ENCODE measurements around the gene SAP30BP. TPM values are rescaled to one million over a fixed set of nuclear protein-coding genes. Genes with fewer than 3 reads are reported as not detected.

SAP30BP gene
- total and polyA plus RNA-seq, 2 experiments from 2014 or later, result 44.9 to 97.9 TPM

GRCh38 chr17:75751676-75752404 is 84.7 kb downstream of the SAP30BP start:
- H3K27ac Mint-ChIP-seq, result no peak overlapping the region
- no peak for DNase-seq (ENCODE audit: low spot score)

More at GRCh38 chr17:75751676-75752404, 84.7 kb downstream of the SAP30BP start:
- Histone ChIP-seq H3K9me2 (ENCODE audit: insufficient read depth) (no peaks in the 10 kb centered on the region), H3K36me3 (ENCODE audit: insufficient read depth) (no peaks in the 10 kb centered on the region), H3K27me3 (ENCODE audit: insufficient read depth) (no peaks in the 10 kb centered on the region), H4K20me1 (replicated peaks; ENCODE audit: insufficient read depth) (no peaks in the 10 kb centered on the region), H3K4me3 (no peak overlapping the region), H3K4me2 (no peak overlapping the region), H3K4me1 (ENCODE audit: insufficient read depth) (no peaks in the 10 kb centered on the region), H3K79me2 (replicated peaks; ENCODE audit: insufficient read depth) (no peaks in the 10 kb centered on the region), H3K27ac (ENCODE audit: low read depth) (no peak overlapping the region), H3F3A (replicated peaks; ENCODE audit: low read depth) (peaks cover 7% of the 10 kb centered on the region; the same call in 1 of the 2 replicates), H2AFZ (no peak overlapping the region)
- Mint-ChIP-seq H3K4me3 (no peak overlapping the region), H3K36me3 (ENCODE audit: low read depth) (no peaks in the 10 kb centered on the region), H3K4me1 (peaks cover 6% of the 10 kb centered on the region), H3K9me3 (no peaks in the 10 kb centered on the region), H3K27me3 (ENCODE audit: insufficient read depth, low read depth, poor library complexity) (peaks cover 25% of the 10 kb centered on the region)
- TF ChIP-seq ETS1 (IDR thresholded peaks at IDR 0.05) (no peak), ZNF114 (CRISPR knock-in tag; IDR thresholded peaks at IDR 0.05) (no peak), STAT1 (IDR thresholded peaks at IDR 0.05; ENCODE audit: unreplicated experiment) (no peak), NANOG (IDR thresholded peaks at IDR 0.05; ENCODE audit: borderline replicate concordance) (no peak), EZH2phosphoT487 (IDR thresholded peaks at IDR 0.05; ENCODE audit: unreplicated experiment) (no peak), CTCF (conservative IDR thresholded peaks at IDR 0.05; ENCODE audit: low read depth in 2 of 2) (no peak), ZNF331 (CRISPR knock-in tag; IDR thresholded peaks at IDR 0.05; ENCODE audit: low read depth) (no peak), EZH2 (IDR thresholded peaks at IDR 0.05; ENCODE audit: low read depth, unreplicated experiment) (no peak), POLR2AphosphoS5 (IDR thresholded peaks at IDR 0.05; ENCODE audit: low read depth) (no peak), JUNB (IDR thresholded peaks at IDR 0.05; ENCODE audit: unreplicated experiment) (no peak), CREB1 (CRISPR knock-in tag; IDR thresholded peaks at IDR 0.05; ENCODE audit: low read depth) (no peak)
- TF ChIP-seq, protein P1, sequence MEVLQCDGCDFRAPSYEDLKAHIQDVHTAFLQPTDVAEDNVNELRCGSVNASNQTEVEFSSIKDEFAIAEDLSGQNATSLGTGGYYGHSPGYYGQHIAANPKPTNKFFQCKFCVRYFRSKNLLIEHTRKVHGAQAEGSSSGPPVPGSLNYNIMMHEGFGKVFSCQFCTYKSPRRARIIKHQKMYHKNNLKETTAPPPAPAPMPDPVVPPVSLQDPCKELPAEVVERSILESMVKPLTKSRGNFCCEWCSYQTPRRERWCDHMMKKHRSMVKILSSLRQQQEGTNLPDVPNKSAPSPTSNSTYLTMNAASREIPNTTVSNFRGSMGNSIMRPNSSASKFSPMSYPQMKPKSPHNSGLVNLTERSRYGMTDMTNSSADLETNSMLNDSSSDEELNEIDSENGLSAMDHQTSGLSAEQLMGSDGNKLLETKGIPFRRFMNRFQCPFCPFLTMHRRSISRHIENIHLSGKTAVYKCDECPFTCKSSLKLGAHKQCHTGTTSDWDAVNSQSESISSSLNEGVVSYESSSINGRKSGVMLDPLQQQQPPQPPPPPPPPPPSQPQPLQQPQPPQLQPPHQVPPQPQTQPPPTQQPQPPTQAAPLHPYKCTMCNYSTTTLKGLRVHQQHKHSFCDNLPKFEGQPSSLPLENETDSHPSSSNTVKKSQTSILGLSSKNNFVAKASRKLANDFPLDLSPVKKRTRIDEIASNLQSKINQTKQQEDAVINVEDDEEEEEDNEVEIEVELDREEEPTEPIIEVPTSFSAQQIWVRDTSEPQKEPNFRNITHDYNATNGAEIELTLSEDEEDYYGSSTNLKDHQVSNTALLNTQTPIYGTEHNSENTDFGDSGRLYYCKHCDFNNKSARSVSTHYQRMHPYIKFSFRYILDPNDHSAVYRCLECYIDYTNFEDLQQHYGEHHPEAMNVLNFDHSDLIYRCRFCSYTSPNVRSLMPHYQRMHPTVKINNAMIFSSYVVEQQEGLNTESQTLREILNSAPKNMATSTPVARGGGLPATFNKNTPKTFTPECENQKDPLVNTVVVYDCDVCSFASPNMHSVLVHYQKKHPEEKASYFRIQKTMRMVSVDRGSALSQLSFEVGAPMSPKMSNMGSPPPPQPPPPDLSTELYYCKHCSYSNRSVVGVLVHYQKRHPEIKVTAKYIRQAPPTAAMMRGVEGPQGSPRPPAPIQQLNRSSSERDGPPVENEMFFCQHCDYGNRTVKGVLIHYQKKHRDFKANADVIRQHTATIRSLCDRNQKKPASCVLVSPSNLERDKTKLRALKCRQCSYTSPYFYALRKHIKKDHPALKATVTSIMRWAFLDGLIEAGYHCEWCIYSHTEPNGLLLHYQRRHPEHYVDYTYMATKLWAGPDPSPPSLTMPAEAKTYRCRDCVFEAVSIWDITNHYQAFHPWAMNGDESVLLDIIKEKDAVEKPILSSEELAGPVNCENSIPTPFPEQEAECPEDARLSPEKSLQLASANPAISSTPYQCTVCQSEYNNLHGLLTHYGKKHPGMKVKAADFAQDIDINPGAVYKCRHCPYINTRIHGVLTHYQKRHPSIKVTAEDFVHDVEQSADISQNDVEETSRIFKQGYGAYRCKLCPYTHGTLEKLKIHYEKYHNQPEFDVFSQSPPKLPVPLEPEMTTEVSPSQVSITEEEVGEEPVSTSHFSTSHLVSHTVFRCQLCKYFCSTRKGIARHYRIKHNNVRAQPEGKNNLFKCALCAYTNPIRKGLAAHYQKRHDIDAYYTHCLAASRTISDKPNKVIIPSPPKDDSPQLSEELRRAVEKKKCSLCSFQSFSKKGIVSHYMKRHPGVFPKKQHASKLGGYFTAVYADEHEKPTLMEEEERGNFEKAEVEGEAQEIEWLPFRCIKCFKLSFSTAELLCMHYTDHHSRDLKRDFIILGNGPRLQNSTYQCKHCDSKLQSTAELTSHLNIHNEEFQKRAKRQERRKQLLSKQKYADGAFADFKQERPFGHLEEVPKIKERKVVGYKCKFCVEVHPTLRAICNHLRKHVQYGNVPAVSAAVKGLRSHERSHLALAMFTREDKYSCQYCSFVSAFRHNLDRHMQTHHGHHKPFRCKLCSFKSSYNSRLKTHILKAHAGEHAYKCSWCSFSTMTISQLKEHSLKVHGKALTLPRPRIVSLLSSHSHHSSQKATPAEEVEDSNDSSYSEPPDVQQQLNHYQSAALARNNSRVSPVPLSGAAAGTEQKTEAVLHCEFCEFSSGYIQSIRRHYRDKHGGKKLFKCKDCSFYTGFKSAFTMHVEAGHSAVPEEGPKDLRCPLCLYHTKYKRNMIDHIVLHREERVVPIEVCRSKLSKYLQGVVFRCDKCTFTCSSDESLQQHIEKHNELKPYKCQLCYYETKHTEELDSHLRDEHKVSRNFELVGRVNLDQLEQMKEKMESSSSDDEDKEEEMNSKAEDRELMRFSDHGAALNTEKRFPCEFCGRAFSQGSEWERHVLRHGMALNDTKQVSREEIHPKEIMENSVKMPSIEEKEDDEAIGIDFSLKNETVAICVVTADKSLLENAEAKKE (CRISPR knock-in tag; IDR thresholded peaks at IDR 0.05), result no peak
- TF ChIP-seq, protein P2, sequence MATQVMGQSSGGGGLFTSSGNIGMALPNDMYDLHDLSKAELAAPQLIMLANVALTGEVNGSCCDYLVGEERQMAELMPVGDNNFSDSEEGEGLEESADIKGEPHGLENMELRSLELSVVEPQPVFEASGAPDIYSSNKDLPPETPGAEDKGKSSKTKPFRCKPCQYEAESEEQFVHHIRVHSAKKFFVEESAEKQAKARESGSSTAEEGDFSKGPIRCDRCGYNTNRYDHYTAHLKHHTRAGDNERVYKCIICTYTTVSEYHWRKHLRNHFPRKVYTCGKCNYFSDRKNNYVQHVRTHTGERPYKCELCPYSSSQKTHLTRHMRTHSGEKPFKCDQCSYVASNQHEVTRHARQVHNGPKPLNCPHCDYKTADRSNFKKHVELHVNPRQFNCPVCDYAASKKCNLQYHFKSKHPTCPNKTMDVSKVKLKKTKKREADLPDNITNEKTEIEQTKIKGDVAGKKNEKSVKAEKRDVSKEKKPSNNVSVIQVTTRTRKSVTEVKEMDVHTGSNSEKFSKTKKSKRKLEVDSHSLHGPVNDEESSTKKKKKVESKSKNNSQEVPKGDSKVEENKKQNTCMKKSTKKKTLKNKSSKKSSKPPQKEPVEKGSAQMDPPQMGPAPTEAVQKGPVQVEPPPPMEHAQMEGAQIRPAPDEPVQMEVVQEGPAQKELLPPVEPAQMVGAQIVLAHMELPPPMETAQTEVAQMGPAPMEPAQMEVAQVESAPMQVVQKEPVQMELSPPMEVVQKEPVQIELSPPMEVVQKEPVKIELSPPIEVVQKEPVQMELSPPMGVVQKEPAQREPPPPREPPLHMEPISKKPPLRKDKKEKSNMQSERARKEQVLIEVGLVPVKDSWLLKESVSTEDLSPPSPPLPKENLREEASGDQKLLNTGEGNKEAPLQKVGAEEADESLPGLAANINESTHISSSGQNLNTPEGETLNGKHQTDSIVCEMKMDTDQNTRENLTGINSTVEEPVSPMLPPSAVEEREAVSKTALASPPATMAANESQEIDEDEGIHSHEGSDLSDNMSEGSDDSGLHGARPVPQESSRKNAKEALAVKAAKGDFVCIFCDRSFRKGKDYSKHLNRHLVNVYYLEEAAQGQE (IDR thresholded peaks at IDR 0.05; ENCODE audit: unreplicated experiment), result no peak
- ATAC-seq, result no peak

All from GM23338 (cell line).